Cerebellar cortex (tissue), 1 donor: ENCODE measurements around the gene ODAD4.

Source experiments
- DNase-seq: peaks from one replicate; pipeline ENCODE4 v3.0.0-alpha.2; 2015; ENCODE audit warnings: low spot score

ODAD4 gene

DNA sequence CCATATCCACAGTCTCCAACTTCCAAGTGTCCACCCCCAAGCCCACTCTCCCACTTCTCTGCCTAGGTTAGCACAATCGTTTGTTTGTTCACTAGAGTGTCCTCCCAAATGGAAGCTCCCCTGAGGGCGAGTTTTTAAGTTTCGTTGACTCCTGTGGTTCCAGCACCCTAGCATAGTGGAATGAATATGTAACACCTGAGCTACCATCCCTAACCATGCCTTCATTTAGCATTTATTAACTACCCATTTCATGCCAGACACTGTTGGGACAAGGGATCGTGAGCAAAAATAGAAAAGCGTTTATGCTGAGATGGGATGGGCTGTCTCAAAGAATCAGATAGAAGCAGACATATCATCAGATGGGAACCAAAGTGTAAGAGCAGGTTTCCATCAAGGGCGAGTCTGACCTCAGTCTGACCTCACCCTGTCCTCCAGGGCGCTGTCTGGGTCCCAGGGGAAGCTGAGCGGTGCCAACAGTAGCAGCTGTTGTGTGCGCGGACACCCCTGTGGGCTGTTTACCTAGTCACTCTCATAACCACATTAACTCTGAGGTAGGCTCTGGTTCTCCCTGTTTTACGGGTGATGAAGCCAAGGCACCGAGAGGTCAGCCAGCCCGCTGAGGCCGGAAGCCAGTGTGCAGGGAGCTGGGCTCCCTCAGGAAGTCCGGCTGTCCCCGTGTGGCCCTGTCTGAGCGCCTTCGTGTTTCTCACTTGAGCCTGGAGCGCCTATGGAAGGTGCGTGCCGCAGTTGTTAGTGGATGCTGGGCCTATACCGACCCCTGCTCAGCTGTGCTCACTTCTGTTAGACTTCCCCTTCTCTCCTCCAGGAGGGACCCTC is 42.4 kb downstream of the ODAD4 start:
- no peak for DNase-seq

DNA sequence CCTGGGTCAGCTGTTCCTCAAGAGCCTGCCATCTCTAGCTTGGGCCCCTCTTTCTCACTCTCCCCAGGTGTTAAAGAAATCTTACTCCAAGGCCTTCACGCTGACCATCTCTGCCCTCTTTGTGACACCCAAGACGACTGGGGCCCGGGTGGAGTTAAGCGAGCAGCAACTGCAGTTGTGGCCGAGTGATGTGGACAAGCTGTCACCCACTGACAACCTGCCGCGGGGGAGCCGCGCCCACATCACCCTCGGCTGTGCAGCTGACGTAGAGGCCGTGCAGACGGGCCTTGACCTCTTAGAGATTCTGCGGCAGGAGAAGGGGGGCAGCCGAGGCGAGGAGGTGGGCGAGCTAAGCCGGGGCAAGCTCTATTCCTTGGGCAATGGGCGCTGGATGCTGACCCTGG is 43.0 kb downstream of the ODAD4 start:
- no peak for DNase-seq

DNA sequence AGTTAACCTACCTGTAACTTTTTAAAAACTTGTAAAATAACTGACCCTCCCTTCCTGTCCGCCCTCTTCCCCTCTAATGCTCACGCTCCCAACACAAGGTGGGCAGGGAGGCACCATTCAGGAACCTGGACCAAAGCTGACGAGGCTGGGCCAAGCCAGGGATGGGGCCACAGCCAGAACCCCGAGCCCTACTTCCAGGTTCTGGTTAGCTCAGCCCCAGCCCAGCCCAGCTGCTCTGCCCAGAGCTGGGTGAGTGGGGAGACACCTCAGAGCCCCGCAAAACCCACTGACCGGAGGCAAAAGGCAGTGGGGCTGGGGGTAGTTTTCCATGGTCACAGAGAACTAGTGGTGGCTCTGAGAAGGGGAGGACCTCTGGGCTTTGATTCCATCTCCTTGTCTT is 43.6 kb downstream of the ODAD4 start:
- no peak for DNase-seq

DNA sequence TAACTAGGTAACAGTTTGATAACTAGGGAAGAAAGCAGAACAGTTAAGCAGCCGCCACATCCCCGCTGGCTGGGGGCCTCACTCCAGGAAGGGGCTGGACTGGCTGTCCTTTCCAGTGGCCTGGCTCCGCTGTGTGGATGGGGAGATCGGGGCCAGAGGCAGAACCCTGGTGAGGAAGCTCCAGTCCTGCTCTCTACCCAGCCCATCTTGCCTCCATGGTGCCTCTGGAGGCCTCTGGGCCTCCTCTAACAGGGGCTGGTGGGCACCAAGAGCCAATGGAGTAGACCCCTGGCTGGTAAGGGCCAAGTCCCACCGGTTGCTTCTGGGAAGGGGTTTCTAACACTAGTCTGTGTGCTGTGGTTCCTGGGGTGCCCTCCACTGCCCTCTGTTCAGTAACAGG is 44.2 kb downstream of the ODAD4 start:
- no peak for DNase-seq

DNA sequence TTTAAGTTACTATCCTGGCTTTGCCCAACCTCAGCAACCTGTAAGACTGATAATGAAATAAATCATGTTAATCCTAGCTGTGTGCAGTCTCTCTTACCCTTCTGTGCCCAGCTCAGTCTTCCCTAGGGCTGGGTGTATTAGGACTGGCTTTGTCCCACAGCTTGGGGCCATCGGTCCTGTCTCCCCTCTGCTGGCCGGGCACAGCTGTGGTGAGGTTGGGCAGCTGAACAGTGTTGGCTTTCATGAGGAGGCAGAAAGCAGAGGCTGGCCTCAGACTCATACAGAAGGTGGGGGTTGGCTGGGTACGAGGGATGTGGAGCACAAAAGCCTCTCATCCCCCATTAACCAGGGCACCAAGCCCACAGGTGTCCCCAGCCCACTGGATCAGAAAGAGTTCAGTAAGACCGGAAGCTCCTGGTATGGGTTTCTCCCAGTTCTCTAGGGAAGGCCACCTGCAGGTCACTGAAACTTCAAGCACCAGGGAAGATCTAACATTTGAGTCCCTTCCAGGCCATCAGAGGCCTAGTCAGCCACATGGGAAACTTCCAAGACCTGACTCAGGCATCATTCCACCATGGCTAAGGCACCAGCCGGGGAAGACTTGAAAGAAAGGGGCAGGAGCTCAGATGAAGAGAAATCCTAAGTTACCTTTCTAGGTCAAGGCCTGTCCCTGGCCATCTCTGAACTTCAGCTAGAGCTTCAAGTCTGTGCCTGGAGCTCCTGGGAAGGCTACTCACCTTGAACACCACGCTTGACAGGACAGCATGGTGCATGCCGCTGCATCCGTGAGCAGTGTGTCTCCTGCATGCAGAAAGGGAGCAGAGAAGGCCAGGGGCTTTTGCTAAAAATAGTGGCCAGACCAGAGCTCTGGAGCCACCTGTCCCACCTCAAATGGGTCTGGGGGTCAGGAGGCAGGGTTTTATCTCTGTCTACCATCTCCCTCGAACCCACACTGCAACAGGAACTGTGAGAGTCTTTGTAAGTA is 45.0 kb downstream of the ODAD4 start:
- DNase-seq: no peak

DNA sequence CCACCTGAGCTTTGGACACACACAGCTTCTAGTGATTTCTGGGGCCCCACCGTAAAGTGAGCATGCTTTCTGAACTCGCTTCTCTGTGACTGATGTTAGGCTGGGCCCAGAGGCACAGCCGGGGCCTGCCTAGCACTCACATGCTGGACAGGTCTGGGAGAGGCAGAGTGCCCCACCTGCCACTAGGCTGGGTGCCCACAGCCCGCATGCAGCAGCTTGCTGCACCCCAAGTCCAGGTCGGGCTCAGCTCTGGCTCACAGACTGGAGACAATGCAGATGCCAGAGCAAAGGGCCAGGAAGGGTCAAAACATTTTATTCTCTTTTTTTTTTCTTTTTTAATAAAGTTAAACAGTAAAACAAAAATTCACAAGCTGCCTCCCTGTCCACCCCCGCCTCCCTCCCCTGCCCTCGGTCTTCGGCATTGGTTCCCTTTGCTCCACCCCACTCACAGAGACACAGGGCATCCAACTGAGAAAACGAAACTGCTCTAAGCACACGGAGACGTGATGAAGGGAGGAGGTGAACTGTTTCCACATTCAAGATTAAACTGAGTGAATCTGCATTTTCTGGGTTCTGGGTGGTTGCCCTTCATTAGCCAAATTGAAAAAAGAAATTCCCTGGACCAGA is 45.8 kb downstream of the ODAD4 start:
- DNase-seq: no peak

DNA sequence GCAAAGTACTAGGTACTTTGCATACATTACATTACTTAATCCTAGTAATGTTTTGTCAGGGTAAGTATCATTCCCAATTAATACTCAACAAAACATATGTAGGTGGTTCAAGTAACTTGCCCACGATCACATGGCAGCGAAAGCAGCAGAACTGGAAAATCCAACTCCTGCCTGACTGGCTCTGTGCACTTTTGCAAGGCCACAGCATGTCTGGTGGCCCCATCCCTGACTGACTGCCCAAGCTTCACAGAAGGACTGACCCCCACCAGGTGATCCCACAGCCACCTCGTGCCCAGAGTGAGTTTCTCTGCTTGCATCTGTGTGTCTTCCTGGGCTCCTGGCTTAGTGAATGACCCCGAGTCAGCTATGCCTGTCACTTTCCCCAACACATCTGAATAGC is 47.6 kb downstream of the ODAD4 start:
- no peak for DNase-seq

DNA sequence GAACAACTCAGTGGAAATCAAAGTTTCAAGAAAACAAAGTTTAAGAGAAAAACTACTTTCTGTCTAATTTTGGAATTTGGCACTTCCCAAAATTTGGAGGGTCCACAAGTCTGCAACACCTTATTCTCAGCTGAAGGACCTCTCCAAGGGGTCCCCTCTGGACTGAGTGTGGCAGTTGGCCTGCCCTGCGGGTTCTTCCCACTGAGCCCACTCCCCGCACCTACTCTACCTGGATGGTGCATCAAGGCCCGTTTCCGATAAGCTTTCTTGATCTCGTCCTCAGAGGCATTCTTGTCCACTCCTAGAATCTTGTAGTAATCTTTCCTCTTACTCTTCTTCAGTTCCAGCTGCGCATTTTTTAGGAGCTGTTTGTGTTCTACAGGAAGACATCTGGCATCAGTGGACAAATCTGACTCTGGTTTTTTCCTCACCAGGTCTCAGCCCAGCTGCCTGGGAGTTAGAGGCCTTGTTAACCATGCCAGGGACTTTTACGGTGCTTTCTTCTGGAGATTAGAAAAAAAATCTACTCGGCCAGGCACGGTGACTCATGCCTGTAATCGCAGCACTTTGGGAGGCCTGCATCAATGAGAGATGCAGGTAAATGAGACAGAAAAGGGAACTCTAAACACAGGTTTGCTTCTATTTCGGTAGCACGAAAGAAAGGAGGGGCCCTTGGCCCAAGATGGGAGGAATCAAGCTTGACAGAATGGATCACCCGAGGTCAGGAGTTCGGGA is 51.8 kb downstream of the ODAD4 start:
- DNase-seq: no peak

DNA sequence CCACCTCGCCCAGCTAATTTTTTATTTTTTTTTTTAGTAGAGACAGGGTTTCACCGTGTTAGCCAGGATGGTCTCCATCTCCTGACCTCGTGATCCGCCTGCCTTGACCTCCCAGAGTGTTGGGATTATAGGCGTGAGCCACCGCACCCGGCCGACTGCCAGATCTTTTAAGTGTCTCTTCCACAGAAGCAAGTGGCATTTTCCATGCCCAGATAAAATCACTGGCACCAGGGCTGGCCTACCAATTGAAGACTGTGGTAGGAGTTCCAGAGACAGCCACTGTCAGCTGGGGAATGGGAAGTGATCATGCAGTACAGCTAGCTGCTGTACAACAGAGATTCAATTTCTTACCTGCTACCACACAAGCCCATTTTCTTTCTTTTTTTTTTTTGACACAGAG is 54.0 kb downstream of the ODAD4 start:
- DNase-seq: no peak

DNA sequence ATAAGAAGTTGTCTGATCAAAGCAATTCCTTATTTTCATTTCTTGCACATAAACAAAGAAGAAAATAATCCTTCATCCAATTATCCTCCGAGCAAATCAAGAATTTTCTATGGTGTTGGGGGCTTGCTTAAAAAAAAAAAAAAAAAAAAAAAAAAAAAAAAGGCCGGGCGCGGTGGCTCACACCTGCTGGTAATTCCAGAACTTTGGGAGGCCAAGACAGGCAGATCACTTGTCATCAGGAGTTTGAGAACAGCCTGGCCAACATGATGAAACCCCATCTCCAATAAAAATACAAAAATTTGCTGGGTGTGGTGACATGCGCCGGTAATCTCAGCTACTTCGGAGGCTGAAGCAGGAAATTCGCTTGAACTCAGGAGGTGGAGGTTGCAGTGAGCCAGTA is 55.5 kb downstream of the ODAD4 start:
- DNase-seq: no peak

DNA sequence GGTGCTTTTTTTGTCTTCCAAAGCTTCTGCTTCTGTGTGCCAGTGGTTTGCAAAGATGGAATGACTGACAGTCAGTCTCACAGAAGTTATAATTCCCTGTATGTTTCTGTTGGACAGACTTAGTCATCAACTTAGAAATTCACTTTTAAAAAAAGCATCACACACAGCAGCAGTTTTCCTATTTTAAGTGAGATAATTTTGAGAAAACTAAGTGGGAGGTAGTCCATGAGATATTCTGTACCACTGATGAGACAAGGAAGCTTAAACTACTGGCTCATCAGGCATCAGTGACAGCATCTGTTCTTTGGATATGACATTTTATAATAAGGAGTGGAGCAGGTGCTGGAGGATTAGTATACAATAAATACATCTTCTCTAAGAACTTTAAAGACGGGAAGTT is 56.2 kb downstream of the ODAD4 start:
- DNase-seq: no peak

DNA sequence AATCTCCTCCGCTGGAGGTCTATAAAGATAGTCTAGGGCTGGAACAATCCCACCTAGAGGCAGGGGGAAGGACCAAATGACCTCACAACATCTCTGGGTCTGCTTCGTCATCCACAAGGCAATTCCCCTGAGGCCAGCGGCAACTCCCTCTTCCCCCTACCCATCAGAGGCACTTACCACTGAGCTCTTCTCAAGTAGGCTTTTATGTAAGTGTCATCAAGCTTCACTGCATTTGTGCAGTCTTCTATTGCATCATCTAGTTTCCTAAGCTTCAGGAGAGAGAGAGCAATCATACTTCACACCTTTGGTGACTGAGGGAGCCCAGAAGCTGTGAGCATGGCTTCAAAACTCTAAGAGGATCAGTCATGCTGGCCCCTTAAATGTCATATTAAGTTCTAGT is 57.2 kb downstream of the ODAD4 start:
- DNase-seq: no peak

DNA sequence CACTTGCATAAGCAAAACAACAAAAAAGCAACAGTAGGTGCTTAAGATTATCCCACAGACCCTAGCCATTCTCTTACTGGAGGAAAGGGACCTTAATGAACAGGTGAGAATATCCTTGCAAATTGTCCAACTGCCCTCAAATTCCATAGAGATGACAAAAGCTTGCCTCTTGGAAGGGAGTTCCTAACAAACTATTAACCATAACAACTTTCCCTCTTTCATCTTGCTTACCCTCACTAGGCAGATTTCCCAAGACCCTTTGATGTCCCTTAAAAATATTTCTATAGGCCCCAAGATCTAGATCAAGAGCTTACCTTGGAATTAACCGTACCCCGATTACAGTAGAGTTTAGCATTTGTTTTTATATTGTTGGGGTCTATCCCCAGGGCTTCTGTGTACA is 58.0 kb downstream of the ODAD4 start:
- no peak for DNase-seq

DNA sequence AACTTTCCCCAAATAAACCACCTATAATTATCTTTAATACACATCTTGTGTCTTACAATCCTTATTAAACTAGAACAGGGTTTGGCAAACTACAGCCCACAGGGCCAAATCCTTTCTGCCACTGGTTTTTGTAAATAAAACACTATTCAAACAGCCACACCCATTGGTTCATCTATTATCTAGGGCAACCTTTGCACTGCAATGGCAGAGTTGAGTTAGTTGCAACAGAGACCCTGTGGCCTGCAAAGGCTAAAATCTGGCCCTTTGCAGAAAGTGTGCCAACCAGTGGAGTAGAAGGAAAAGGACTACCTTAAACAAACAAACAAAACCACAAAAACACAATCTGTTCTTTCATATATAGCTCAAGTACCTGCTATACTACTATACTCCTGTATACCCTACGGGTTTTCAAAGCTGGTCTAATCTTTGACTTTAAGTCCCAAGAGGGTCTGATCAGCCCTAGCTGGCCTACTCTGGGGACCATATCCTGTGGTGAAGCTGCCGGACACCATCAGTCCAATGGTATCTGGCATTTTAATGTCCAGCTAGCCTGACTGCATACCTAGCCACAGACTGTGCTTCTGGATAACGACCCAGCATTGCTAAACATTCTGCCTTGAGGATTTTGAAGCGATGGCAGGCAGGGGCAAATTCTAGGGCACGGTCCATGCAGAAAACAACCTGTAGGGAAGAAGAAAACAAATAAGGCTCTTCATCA is 59.4 kb downstream of the ODAD4 start:
- DNase-seq: no peak

DNA sequence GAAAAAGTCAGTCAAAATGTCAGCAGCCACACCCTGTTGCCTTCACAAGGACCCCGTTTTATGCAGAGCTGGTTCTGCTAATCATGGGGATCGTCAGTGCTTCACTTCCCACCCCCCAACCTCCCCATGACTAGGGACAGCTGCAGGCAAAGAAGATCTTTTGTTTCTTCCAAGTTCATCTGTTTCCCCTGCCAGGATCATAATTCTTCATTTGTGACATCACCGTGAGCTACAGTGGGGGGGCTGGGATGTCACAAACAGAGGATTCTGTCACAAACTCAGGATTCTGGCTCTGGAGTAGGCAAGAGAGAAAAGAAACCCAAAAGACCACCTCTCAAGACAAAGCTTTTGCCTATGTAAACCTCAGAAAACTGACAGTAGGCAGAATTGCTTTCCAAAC is 62.2 kb downstream of the ODAD4 start:
- no peak for DNase-seq

DNA sequence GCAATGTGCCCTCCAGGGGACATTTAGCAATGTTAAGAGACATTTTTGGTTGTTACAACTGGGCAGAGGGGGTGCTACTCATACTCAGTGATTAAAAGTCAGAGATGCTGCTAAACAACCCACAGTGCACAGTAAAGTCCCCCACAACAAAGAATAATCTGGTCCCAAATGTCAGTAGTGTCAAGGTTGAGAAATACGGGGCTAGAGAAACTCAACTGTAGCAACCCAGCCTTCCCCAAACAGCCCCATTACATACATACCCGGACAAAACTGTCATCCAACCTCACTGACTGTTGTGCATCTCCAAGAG is 66.4 kb downstream of the ODAD4 start:
- no peak for DNase-seq

DNA sequence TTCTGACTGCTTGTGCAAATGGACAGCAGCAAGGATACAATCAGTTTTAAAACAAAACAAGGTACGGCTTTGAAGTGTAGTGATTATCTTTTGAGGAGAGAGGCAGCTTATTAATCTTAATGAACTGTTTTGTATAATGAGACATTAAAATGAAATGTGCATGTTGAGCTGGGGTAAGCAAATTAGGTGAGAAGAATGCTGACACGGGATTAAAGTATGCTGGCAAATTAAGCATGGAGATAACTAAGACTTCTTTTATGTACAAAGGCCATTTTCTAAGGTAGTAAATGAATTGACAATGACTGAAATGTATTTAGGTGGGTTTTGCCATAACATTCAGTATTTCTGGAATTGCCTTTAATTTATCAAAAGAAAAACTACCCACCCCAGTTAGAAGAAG is 68.1 kb downstream of the ODAD4 start:
- DNase-seq: no peak

DNA sequence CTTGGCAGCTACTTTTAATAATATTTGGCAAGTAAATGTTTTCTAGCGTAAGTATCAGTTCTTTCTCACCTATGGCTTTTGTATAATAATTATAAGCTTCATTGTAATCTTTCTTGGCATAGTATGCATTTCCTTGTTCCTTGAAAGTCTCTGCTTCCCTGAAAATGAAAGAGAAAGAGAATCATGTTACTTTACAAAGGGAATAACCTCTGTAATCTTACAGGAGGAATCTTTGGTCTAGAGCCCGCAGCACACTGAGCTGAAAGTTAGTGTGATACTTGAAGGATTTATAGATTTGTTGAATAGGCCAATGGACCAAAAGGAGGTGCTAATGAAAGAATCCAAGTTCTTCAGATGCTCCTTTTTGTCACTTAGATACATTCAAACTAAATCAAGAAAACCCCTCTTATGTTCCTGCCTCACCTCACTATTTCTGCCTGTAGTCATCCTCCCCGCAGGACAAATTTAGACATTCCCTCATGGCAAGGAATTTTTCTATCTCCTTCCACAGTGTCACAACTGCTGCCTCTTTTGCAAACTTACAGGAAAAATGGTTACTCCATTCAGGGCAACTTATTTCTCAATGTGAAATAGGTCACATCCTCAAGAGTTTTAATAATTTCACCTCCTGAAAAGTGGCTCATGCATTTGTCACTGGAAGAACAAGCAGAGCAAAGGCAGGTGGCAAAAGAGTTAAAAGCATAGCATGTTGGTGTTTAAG is 70.2 kb downstream of the ODAD4 start:
- no peak for DNase-seq

DNA sequence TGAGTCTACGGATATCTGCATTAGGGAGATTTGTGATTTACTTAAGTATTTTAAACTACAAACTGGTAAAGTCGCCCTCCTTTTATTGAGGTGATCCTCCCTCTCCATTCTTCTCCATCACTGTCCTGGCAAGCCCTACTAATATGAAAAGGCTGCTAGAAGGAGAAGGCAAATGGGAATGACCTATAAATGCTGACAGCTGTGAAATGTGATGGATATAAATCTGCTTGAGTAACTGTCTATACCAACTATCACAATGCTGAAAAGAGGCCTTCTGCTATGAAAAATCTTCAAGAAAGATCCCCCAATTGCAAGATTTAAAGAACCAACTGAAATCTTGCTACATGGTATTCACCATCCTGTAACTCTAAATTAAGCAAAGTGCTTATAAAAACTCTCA is 71.3 kb downstream of the ODAD4 start:
- DNase-seq: no peak

DNA sequence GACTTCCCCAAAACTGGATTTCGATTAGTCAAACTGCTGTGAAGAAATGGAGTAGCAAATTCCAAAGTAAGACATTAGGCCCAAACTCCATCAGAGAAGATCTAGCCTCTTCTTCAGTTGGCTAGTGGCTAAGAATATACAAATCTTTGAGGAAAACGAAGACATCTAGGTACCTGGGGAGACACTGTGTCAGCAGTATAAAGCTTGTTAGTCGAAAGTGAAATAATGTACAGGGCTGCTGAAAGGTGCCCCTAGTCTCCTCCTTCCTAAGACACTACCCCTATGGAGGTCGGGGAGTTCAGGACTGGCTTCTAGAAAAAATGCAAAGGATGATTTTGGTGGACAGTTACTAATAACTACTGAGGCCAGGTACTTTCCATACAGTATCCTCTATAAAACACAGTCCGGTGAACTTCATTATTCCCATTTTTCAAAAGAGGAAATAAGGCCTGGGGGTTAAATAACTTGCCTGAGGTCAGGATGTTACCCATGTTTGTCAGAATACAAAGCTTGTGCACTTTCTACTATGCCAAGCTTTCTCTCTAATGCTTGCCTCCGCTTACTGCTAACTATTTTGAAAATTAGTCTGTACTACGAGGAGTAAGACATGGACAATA is 71.9 kb downstream of the ODAD4 start:
- DNase-seq: no peak
